Subcutaneous adipose tissue (tissue), 4 donors: ENCODE results near the gene PGLYRP3. TPM values are rescaled to one million over a fixed set of nuclear protein-coding genes. Genes with fewer than 3 reads are reported as not detected.

Source experiments
- CTCF ChIP-seq: fragments of 450-650 bp; IDR thresholded peaks from one replicate; pipeline ENCODE4 v1.5.1; 2016; ENCODE audit warnings: low read depth, mild to moderate bottlenecking, control low read depth, antibody characterized with exemption, moderate library complexity
- total RNA-seq, 4 donors: library from RNA; depleted of rRNA; stranded (reverse); fragments of >200 nt; gene quantifications; one replicate each; pipeline ENCODE4 v1.1.0, GENCODE V29; 2016

PGLYRP3 gene, protein sequence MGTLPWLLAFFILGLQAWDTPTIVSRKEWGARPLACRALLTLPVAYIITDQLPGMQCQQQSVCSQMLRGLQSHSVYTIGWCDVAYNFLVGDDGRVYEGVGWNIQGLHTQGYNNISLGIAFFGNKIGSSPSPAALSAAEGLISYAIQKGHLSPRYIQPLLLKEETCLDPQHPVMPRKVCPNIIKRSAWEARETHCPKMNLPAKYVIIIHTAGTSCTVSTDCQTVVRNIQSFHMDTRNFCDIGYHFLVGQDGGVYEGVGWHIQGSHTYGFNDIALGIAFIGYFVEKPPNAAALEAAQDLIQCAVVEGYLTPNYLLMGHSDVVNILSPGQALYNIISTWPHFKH
- not detected for total RNA-seq

- TF ChIP-seq CTCF = no peak
These were observed at the start of gene PGLYRP3 for GRCh38 chr1:153312570-153313186. Gene PGLYRP3, minus strand, starts transcription at chr1:153312952. Its CDS starts 2,287 bp downstream, at chr1:153310665.

DNA sequence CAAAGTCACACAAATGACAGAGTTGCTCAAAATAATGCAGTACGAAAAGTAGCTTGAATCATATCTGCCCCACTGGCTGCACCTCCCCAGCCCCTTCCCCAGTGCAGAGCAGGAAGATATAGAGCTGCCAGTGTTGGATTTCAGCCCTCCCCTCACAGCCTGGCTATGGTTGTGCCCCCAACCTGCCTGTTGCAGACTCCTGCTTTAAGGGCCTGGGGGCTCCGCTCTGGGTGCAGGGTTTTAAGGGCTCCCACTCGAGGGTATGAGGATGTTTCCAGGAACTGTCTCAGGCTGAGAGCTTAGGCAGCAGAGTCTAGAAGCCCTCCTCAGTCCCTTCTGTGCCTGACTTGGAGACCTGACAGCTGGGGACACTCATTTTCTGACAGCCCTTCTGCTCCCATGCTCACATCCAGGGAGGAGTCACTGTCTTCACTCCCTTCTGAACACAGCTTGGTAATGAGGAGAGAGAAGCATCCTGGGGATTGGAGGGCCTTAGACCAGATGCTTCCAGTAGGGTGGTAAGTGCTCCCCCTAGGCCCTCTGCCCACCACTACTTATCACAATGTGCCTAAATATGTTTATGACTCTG lies 49.5 kb upstream of the PGLYRP3 start:
- TF ChIP-seq CTCF = no peak

DNA sequence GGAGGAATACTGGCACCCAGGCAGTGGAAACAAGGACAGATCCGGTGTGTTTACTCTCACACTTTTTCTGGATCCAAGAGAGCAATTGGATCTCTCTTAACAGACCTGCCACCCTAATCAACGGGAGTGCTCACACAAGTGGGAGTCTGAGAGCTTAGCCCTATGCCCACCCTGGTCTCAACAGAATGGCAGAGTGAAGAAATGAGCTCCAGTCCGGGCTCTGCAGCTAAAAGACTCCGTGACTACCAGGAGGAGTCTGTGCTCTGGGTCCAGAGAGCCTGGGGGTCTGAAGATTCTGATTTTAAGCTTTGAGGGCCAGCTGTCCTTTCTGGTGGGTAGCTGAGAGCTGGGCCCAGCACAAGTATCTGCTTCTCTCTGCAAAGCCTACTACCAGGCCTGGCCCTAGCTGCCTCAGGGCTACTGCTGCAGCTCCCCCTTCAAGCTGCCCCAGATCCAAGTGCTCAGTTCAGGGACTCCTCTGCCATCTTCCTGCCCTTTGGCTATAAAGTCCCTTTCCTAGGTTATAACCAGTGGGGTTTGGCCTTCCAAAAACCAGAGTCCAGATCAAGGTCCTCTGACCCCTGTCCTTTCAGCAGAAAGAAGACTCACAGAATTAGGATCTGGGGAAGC lies 48.8 kb upstream of the PGLYRP3 start:
- no peak for TF ChIP-seq CTCF

DNA sequence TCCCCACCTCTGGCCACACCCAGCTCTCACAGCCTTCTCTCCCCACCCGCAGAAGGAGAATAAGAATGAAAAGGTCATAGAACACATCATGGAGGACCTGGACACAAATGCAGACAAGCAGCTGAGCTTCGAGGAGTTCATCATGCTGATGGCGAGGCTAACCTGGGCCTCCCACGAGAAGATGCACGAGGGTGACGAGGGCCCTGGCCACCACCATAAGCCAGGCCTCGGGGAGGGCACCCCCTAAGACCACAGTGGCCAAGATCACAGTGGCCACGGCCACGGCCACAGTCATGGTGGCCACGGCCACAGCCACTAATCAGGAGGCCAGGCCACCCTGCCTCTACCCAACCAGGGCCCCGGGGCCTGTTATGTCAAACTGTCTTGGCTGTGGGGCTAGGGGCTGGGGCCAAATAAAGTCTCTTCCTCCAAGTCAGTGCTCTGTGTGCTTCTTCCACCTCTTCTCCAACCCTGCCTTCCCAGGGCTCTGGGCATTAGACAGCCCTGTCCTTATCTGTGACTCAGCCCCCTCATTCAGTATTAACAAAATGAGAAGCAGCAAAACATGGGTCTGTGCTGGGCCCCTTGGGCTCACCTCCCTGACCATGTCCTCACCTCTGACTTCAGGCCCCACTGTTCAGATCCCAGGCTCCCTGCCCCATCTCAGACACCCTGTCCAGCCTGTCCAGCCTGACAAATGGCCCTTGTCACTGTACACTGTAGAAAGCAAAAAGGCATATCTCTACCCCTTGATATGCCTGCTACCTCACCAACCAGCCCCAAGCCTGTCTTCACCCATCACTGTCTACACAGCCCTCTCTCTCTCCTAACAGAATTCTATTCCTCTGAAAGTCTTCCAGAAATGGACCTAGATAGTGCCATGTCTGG lies 48.1 kb upstream of the PGLYRP3 start:
- no peak for TF ChIP-seq CTCF

DNA sequence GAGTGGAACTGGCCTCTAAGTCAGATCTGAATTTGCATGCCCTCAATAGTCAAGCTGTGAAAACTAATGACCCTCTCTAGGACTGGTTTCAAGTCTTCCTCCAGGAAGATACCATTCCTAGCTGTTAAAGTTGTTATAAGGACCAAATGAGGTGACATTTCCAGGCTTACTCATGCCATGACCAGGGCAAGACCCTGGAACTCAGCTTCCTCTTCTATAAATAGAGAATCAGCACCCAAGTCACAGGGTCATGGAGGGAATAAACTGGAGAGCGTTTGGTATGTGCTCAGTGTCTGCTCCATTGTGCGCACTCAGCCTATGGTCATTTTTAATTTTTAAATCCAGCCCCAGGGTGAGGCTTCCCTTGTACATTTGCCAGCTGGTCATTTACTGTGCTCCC lies 47.4 kb upstream of the PGLYRP3 start:
- TF ChIP-seq CTCF = no peak

DNA sequence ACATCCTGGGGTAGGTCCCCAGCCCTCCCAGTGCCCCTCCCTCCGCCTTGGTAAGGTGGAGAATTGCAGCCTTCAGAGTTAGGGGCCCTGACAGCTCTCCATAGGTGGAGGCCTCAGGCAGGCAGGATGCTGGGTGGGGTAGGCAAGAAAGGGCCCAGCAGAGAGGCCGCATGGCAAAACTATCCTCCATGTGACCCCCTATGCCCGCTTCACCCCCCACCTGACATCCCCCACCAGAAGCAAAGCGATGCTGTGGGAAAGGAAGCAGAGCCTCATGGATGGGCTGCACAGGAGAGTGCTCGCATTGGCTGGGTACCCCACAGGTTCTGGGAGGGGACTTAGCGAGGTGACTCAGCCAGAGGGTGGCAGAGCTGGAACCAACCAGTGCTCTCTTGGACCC lies 46.5 kb upstream of the PGLYRP3 start:
- no peak for TF ChIP-seq CTCF
